Fibroblast of lung (primary cell): Measurements from ENCODE around the gene FHDC1. TPM values are rescaled to one million over a fixed set of nuclear protein-coding genes. Genes with fewer than 3 reads are reported as not detected.

Experiments used
- DNase-seq, 2 donors: peaks; one replicate each; pipeline versions ENCODE4 v3.0.0 to v3.0.0-alpha.2; 2010; ENCODE audit warnings: low read depth in 2 of 2
- H2AFZ ChIP-seq: 2 replicates; pipeline ENCODE4 v1.5.1; 2012; ENCODE audit warnings: low read length, control low read depth, inconsistent platforms
- H3K27ac ChIP-seq: 2 replicates; pipeline ENCODE4 v1.5.1; 2011; ENCODE audit warnings: low read length, control low read depth; ENCODE audit not compliant: insufficient read depth
- H3K27me3 ChIP-seq: 2 replicates; pipeline ENCODE4 v1.5.1; 2011; ENCODE audit warnings: mild to moderate bottlenecking, low read length; ENCODE audit not compliant: control insufficient read depth, insufficient read depth
- H3K36me3 ChIP-seq: 2 replicates; pipeline ENCODE4 v1.5.1; 2011; ENCODE audit warnings: low read length; ENCODE audit not compliant: control insufficient read depth, insufficient read depth
- H3K4me1 ChIP-seq: 2 replicates; pipeline ENCODE4 v1.5.1; 2011; ENCODE audit warnings: low read length; ENCODE audit not compliant: control insufficient read depth, insufficient read depth; ENCODE audit errors: extremely low read depth
- H3K4me2 ChIP-seq: 2 replicates; pipeline ENCODE4 v1.5.1; 2011; ENCODE audit warnings: low read length, control low read depth; ENCODE audit not compliant: insufficient read depth; ENCODE audit errors: extremely low read depth
- H3K4me3 ChIP-seq, 4 experiments: fragments of 200-600 bp in 1 of 4; sonication (generic) in 1 of 4; replicated peaks in 1 of 4; 2 replicates each; pipeline ENCODE4 v1.5.1; 2011 to 2016; ENCODE audit warnings: low read length in 4 of 4, low read depth in 3 of 4, mild to moderate bottlenecking in 3 of 4, control low read depth in 2 of 4, inconsistent platforms in 1 of 4, mixed read lengths in 1 of 4; ENCODE audit not compliant: insufficient read depth in 1 of 4; ENCODE audit errors: control extremely low read depth in 1 of 4
- H3K79me2 ChIP-seq: 2 replicates; pipeline ENCODE4 v1.5.1; 2012; ENCODE audit warnings: mild to moderate bottlenecking, low read length, inconsistent platforms; ENCODE audit not compliant: control insufficient read depth, insufficient read depth
- H3K9ac ChIP-seq: 2 replicates; pipeline ENCODE4 v1.5.1; 2011; ENCODE audit warnings: mild to moderate bottlenecking, low read length, control low read depth; ENCODE audit not compliant: insufficient read depth
- H3K9me3 ChIP-seq: 2 replicates; pipeline ENCODE4 v1.5.1; 2012; ENCODE audit warnings: low read depth, low read length; ENCODE audit not compliant: control insufficient read depth, insufficient read depth
- H4K20me1 ChIP-seq: 2 replicates; pipeline ENCODE4 v1.5.1; 2011; ENCODE audit warnings: low read length; ENCODE audit not compliant: control insufficient read depth, insufficient read depth; ENCODE audit errors: extremely low read depth
- EZH2 ChIP-seq: IDR thresholded peaks from 2 replicates; pipeline ENCODE4 v1.5.1; 2012; ENCODE audit warnings: low read length, control low read depth, mild to moderate bottlenecking; ENCODE audit errors: missing control alignments
- polyA plus RNA-seq, 2 donors: library from polyadenylated mRNA; depleted of rRNA in 1 of 2; stranded (reverse) in 1 of 2; unstranded in 1 of 2; fragments of >200 nt; gene quantifications; 2 replicates each; pipeline ENCODE4 v1.2.1, GENCODE V29; 2011 to 2012; ENCODE audit warnings: missing spikeins in 1 of 2
- total RNA-seq: library from RNA; depleted of rRNA; stranded (reverse); fragments of >200 nt; gene quantifications from 2 replicates; pipeline ENCODE4 v1.2.1, GENCODE V29; 2014
- TF ChIP-seq, protein P1 (sequence below), 2 donors: IDR thresholded peaks in 1 of 2; conservative IDR thresholded peaks in 1 of 2; 1 replicate in 1 of 2; 2 replicates in 1 of 2; pipeline ENCODE4 v1.5.1; 2011 to 2012; ENCODE audit warnings: low read length in 2 of 2, control low read depth in 1 of 2, inconsistent platforms in 1 of 2, low read depth in 1 of 2, mild to moderate bottlenecking in 1 of 2

Gene FHDC1
- total and polyA plus RNA-seq, 2 donors (not counting 1 experiment from before 2014, with no cell fraction given): 0.14 to 0.33 TPM

DNA sequence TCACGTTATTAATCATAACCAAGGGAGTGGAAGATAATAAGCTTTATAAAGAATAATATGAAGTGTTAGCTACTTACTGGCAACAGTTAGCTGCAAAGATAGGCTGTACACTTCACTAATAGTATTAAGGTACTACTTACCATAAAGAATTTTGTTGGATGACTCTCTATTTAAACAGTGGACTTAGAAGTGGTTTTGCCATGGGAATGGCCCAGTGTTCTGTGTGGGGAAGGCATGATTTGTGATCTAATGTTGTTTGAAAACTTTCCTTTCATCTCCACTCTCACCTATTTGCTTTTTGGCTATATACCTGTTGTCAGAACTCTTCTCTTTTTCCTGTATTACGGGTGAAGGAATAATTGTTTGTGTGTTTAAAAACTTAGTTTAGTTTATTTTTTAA is 23.0 kb downstream of the FHDC1 start:
- Histone ChIP-seq H3K79me2 (no peaks in the 10 kb centered on the region), H3K4me2 (no peak overlapping the region), H3K36me3 (no peaks in the 10 kb centered on the region), H3K4me1 (peaks cover 18% of the 10 kb centered on the region), H3K9me3 (no peaks in the 10 kb centered on the region), H4K20me1 (no peaks in the 10 kb centered on the region), H3K4me3 (no peak overlapping the region), H2AFZ (no peak overlapping the region), H3K27ac (no peak overlapping the region), H3K9ac (no peak overlapping the region), H3K27me3 (no peaks in the 10 kb centered on the region)
- no peak for DNase-seq
- no peak for TF ChIP-seq EZH2
- TF ChIP-seq, protein P1, sequence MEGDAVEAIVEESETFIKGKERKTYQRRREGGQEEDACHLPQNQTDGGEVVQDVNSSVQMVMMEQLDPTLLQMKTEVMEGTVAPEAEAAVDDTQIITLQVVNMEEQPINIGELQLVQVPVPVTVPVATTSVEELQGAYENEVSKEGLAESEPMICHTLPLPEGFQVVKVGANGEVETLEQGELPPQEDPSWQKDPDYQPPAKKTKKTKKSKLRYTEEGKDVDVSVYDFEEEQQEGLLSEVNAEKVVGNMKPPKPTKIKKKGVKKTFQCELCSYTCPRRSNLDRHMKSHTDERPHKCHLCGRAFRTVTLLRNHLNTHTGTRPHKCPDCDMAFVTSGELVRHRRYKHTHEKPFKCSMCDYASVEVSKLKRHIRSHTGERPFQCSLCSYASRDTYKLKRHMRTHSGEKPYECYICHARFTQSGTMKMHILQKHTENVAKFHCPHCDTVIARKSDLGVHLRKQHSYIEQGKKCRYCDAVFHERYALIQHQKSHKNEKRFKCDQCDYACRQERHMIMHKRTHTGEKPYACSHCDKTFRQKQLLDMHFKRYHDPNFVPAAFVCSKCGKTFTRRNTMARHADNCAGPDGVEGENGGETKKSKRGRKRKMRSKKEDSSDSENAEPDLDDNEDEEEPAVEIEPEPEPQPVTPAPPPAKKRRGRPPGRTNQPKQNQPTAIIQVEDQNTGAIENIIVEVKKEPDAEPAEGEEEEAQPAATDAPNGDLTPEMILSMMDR (conservative IDR thresholded peaks at IDR 0.05 in 1 of 2, IDR thresholded peaks at IDR 0.05 in 1 of 2; ENCODE audit: low read depth in 1 of 2, low read length in 2 of 2): no peak

- Histone ChIP-seq H3K27ac (no peak overlapping the region), H3K9me3 (no peaks in the 10 kb centered on the region), H3K79me2 (no peaks in the 10 kb centered on the region), H3K4me2 (no peak overlapping the region), H2AFZ (no peak overlapping the region), H3K4me1 (peaks cover 18% of the 10 kb centered on the region), H3K36me3 (no peaks in the 10 kb centered on the region), H3K27me3 (no peaks in the 10 kb centered on the region), H4K20me1 (no peaks in the 10 kb centered on the region), H3K4me3 (no peak overlapping the region), H3K9ac (no peak overlapping the region)
- no peak for DNase-seq
- TF ChIP-seq EZH2: no peak
- TF ChIP-seq, protein P1 (conservative IDR thresholded peaks at IDR 0.05 in 1 of 2, IDR thresholded peaks at IDR 0.05 in 1 of 2; ENCODE audit: low read depth in 1 of 2, low read length in 2 of 2): no peak
Measured at GRCh38 chr4:152960082-152960481, 24.0 kb downstream of the FHDC1 start.

- Histone ChIP-seq H3K27me3 (no peaks in the 10 kb centered on the region), H3K4me1 (peaks cover 18% of the 10 kb centered on the region)
- TF ChIP-seq EZH2: no peak
- TF ChIP-seq, protein P1 (conservative IDR thresholded peaks at IDR 0.05 in 1 of 2, IDR thresholded peaks at IDR 0.05 in 1 of 2; ENCODE audit: low read depth in 1 of 2, low read length in 2 of 2): no peak
Measured at GRCh38 chr4:152961014-152961772, 25.1 kb downstream of the FHDC1 start.

More at GRCh38 chr4:152961014-152961772, 25.1 kb downstream of the FHDC1 start:
- Histone ChIP-seq H3K4me2 (no peak overlapping the region), H4K20me1 (no peaks in the 10 kb centered on the region), H3K36me3 (no peaks in the 10 kb centered on the region), H3K27ac (no peak overlapping the region), H2AFZ (no peak overlapping the region), H3K79me2 (no peaks in the 10 kb centered on the region), H3K9me3 (no peaks in the 10 kb centered on the region), H3K4me3 (no peak overlapping the region), H3K9ac (no peak overlapping the region)
- peak in 1 of 2 donors; percentile 46 for DNase-seq
